ENCODE results near the gene BRMS1L. TPM values are rescaled to one million over a fixed set of nuclear protein-coding genes. Genes with fewer than 3 reads are reported as not detected.

Gene BRMS1L
- total RNA-seq, 1 experiment from 2014 or later = 8.0 TPM

DNA sequence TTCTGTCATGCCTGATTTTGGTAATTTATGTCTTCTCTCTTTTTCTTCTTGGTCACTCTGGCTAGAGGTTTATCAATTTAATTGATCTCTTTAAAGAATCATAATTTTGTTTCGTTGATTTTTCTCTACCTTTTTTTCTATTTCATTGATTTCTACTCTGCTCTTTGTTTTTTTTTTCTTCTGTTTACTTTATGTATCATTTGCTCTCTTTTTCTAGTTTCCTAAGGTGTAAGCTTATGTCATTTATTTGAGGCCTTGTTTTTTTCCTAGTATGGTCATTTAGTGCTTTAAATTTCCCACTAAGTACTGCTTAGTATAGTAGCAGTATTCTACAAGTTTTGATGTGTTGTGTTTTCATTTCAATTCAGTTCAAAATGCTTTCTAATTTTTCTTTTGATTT lies 89.6 kb downstream of the BRMS1L start:
- Histone ChIP-seq H3K4me1 (replicated peaks; ENCODE audit: insufficient read depth) (no peaks in the 10 kb centered on the region), H3K9me2 (ENCODE audit: insufficient read depth) (no peaks in the 10 kb centered on the region), H3K4me2 (no peak overlapping the region), H3K36me3 (ENCODE audit: low read depth) (no peaks in the 10 kb centered on the region), H3F3A (ENCODE audit: insufficient read depth, low read depth) (no peaks in the 10 kb centered on the region), H2AFZ (no peak overlapping the region), H3K27ac (no peak overlapping the region), H3K27me3 (ENCODE audit: insufficient read depth, low read depth) (no peaks in the 10 kb centered on the region), H3K4me3 (no peak overlapping the region), H3K9me3 (ENCODE audit: insufficient read depth, low read depth) (no peaks in the 10 kb centered on the region), H3K79me2 (ENCODE audit: low read depth) (no peaks in the 10 kb centered on the region), H4K20me1 (ENCODE audit: insufficient read depth) (no peaks in the 10 kb centered on the region)
- intact Hi-C loops (cut with micrococcal nuclease; ENCODE audit: unreplicated experiment) = no loop called here
- TF ChIP-seq CTCF (conservative IDR thresholded peaks at IDR 0.05) = no peak
- POLR2A ChIA-PET (ENCODE audit: unreplicated experiment) = no interaction called here
- no TSS peak for BruUV-seq (replicated peaks)
- no peak for DNase-seq
- CTCF ChIA-PET = interaction anchor here (0.6 kb wide), 1 partner anchor 137 kb away, joined by 8 read pairs; no protein-coding TSS in a partner anchor

Other genes with a start within 250 kb of the BRMS1L start
- gene RALGAPA1, start 17.0 kb upstream of the BRMS1L start, total RNA-seq (2021) = 30.0 and 36.7 TPM in 2 replicates

Data from PC-9 (cell line).